ENCODE results near the gene CBX7. TPM values are rescaled to one million over a fixed set of nuclear protein-coding genes. Genes with fewer than 3 reads are reported as not detected.

CBX7 gene
- total and polyA plus RNA-seq, 9 of the 15 experiments (the other 6 are each of a cell fraction or from before 2014, with no cell fraction given): 0.04 to 5.2 (median 2.8) TPM

DNA sequence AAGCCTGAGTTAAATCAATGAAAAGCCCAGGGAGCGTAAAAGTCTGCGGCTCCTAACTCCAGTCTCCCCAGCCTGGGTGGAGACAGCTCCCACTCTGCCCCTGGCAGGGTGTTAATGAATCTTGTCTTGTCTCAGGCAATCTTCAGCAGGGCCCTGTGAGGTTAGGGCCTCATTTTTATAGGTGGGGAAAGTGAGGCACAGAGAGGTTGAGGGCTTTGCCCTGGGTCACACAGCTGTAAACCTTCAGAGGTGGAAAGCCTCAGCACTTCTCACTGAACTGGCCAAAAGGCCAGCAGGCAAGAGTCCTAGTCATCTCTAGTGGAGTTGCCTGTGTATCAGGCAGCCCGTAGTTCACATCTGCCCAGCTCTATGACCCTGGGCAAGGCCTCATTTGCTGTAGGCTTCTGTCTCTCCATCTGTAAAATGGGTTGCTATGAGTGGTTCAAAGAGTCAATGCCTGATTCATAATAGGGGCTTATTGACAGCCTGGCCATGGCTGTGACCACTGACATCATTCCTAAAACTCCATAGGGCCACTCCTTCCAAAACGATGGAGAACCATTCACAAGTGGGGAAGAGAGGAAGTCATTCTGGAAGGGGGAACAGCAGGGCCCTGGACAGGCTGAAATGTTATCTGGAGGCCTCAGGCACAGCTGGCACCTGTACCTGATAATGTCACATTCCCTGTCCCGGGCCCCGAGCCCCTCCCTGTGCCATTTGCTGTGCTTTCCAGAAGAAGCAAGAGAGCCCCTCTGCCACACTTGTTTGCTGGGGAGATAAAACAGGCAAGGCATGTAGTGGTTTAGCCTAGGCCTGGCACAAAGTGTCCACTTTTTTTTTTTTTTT is 6.0 kb downstream of the CBX7 start (continued):
- TF ChIP-seq ATF2 (CRISPR knock-in tag; IDR thresholded peaks at IDR 0.05) (no peak), ZNF707 (CRISPR knock-in tag; conservative IDR thresholded peaks at IDR 0.05) (no peak), RNF2 (IDR thresholded peaks at IDR 0.05) (no peak), ADNP (tag; IDR thresholded peaks at IDR 0.05) (peak; percentile 81), KDM1A (IDR thresholded peaks at IDR 0.05) (peak; percentile 35 to 62; a peak in 3 of 4 replicates), ZNF764 (CRISPR knock-in tag; IDR thresholded peaks at IDR 0.05; ENCODE audit: low read depth) (no peak), ZNF174 (CRISPR knock-in tag; IDR thresholded peaks at IDR 0.05) (no peak), ZNF384 (IDR thresholded peaks at IDR 0.05; ENCODE audit: low read depth, low read length) (no peak), PHTF2 (CRISPR knock-in tag; IDR thresholded peaks at IDR 0.05) (no peak), SPI1 (IDR thresholded peaks at IDR 0.05; ENCODE audit: borderline replicate concordance, low read depth, low read length) (peak; percentile 56; the same call in 1 of the 2 replicates), MTA3 (IDR thresholded peaks at IDR 0.05; ENCODE audit: borderline replicate concordance) (no peak), CBFA2T3 (IDR thresholded peaks at IDR 0.05) (peak; percentile 6; the same call in 1 of the 2 replicates), IFI16 (CRISPR knock-in tag; IDR thresholded peaks at IDR 0.05) (no peak), ZNF444 (CRISPR knock-in tag; IDR thresholded peaks at IDR 0.05) (no peak), BCOR (IDR thresholded peaks at IDR 0.05) (peak; percentile 90)
- TF ChIP-seq, protein P1, sequence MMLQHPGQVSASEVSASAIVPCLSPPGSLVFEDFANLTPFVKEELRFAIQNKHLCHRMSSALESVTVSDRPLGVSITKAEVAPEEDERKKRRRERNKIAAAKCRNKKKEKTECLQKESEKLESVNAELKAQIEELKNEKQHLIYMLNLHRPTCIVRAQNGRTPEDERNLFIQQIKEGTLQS (IDR thresholded peaks at IDR 0.05): no peak
- TF ChIP-seq, protein P1 (CRISPR knock-in tag; conservative IDR thresholded peaks at IDR 0.05): no peak
- TF ChIP-seq, protein P2, sequence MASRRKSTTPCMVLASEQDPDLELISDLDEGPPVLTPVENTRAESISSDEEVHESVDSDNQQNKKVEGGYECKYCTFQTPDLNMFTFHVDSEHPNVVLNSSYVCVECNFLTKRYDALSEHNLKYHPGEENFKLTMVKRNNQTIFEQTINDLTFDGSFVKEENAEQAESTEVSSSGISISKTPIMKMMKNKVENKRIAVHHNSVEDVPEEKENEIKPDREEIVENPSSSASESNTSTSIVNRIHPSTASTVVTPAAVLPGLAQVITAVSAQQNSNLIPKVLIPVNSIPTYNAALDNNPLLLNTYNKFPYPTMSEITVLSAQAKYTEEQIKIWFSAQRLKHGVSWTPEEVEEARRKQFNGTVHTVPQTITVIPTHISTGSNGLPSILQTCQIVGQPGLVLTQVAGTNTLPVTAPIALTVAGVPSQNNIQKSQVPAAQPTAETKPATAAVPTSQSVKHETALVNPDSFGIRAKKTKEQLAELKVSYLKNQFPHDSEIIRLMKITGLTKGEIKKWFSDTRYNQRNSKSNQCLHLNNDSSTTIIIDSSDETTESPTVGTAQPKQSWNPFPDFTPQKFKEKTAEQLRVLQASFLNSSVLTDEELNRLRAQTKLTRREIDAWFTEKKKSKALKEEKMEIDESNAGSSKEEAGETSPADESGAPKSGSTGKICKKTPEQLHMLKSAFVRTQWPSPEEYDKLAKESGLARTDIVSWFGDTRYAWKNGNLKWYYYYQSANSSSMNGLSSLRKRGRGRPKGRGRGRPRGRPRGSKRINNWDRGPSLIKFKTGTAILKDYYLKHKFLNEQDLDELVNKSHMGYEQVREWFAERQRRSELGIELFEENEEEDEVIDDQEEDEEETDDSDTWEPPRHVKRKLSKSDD (conservative IDR thresholded peaks at IDR 0.05; ENCODE audit: low read length): no peak
- TF ChIP-seq, protein P3, sequence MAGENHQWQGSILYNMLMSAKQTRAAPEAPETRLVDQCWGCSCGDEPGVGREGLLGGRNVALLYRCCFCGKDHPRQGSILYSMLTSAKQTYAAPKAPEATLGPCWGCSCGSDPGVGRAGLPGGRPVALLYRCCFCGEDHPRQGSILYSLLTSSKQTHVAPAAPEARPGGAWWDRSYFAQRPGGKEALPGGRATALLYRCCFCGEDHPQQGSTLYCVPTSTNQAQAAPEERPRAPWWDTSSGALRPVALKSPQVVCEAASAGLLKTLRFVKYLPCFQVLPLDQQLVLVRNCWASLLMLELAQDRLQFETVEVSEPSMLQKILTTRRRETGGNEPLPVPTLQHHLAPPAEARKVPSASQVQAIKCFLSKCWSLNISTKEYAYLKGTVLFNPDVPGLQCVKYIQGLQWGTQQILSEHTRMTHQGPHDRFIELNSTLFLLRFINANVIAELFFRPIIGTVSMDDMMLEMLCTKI (IDR thresholded peaks at IDR 0.05; ENCODE audit: partially characterized antibody): no peak

Data from K562 (cell line).